Fibroblast of lung (primary cell): ENCODE data around the gene GRPEL2.

Experiments
- EZH2 ChIP-seq: IDR thresholded peaks from 2 replicates; pipeline ENCODE4 v1.5.1; 2012; ENCODE audit warnings: low read length, control low read depth, mild to moderate bottlenecking; ENCODE audit errors: missing control alignments
- TF ChIP-seq, protein P1 (sequence below), 2 donors: IDR thresholded peaks in 1 of 2; conservative IDR thresholded peaks in 1 of 2; 1 replicate in 1 of 2; 2 replicates in 1 of 2; pipeline ENCODE4 v1.5.1; 2011 to 2012; ENCODE audit warnings: low read length in 2 of 2, control low read depth in 1 of 2, inconsistent platforms in 1 of 2, low read depth in 1 of 2, mild to moderate bottlenecking in 1 of 2

DNA sequence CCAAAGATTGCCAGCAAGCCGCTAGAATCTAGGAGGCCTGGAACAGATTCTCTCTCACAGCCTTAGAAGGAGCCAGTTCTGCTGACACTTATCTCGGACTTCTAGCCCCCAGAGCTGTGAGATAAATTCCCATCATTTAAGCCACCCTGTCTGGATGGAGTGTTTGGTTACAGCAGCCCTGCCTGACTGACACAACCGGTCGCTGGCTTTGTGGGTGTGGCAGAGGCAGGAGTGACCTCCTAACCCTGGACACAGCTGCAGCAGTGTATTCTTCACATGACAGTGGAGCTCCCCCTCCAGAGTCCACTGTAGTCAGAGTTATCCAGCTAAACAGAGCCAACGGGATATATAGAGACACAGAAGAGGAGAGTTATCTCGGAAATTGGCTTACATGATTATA is 55.0 kb downstream of the GRPEL2 start:
- TF ChIP-seq, protein P1, sequence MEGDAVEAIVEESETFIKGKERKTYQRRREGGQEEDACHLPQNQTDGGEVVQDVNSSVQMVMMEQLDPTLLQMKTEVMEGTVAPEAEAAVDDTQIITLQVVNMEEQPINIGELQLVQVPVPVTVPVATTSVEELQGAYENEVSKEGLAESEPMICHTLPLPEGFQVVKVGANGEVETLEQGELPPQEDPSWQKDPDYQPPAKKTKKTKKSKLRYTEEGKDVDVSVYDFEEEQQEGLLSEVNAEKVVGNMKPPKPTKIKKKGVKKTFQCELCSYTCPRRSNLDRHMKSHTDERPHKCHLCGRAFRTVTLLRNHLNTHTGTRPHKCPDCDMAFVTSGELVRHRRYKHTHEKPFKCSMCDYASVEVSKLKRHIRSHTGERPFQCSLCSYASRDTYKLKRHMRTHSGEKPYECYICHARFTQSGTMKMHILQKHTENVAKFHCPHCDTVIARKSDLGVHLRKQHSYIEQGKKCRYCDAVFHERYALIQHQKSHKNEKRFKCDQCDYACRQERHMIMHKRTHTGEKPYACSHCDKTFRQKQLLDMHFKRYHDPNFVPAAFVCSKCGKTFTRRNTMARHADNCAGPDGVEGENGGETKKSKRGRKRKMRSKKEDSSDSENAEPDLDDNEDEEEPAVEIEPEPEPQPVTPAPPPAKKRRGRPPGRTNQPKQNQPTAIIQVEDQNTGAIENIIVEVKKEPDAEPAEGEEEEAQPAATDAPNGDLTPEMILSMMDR (conservative IDR thresholded peaks at IDR 0.05 in 1 of 2, IDR thresholded peaks at IDR 0.05 in 1 of 2; ENCODE audit: low read depth in 1 of 2, low read length in 2 of 2): no peak
- no peak for TF ChIP-seq EZH2
